Ascending aorta (tissue), 2 donors: ENCODE measurements around the gene HIBCH. TPM values are rescaled to one million over a fixed set of nuclear protein-coding genes. Genes with fewer than 3 reads are reported as not detected.

Source experiments
- DNase-seq, 2 donors: peaks; one replicate each; pipeline ENCODE4 v3.0.0-alpha.2; 2019; ENCODE audit warnings: low spot score in 2 of 2
- H3K27ac ChIP-seq, 2 donors: fragments of 200-600 bp; sonication (generic); one replicate each; pipeline ENCODE4 v1.5.1; 2016 to 2017; ENCODE audit warnings: mild to moderate bottlenecking in 1 of 2
- H3K27me3 ChIP-seq: fragments of 200-600 bp; sonication (generic); one replicate; pipeline ENCODE4 v1.5.1; 2017
- H3K36me3 ChIP-seq, 2 donors: fragments of 200-600 bp; sonication (generic); one replicate each; pipeline ENCODE4 v1.5.1; 2016
- H3K4me1 ChIP-seq, 2 donors: fragments of 200-600 bp; sonication (generic); one replicate each; pipeline ENCODE4 v1.5.1; 2016 to 2017; ENCODE audit warnings: mild to moderate bottlenecking in 1 of 2
- H3K4me3 ChIP-seq, 2 donors: fragments of 200-600 bp; sonication (generic); one replicate each; pipeline ENCODE4 v1.5.1; 2016 to 2017; ENCODE audit warnings: mild to moderate bottlenecking in 1 of 2
- H3K9me3 ChIP-seq, 2 donors: fragments of 200-600 bp; sonication (generic); one replicate each; pipeline ENCODE4 v1.5.1; 2016
- CTCF ChIP-seq, 3 experiments: fragments of 200-600 bp in 2 of 3; fragments of 450-650 bp in 1 of 3; sonication (generic) in 2 of 3; IDR thresholded peaks; one replicate each; pipeline ENCODE4 v1.5.1; 2016 to 2019; ENCODE audit warnings: antibody characterized with exemption in 3 of 3, mild to moderate bottlenecking in 1 of 3, moderate library complexity in 1 of 3
- intact Hi-C: fragments of 100-400 bp; cut with DNase I; formaldehyde crosslinking; loops from one replicate; pipeline ENCODE4 v1.15.1; 2023
- total RNA-seq: library from RNA; depleted of rRNA; stranded (reverse); fragments of >200 nt; gene quantifications from one replicate; pipeline ENCODE4 v1.1.0, GENCODE V29; 2016

The HIBCH gene
- total RNA-seq, 1 donor from 2014 or later, result 3.7 TPM

- no peak overlapping the region for H3K4me3 ChIP-seq
Measured at GRCh38 chr2:190323406-190323805, 3.8 kb upstream of the HIBCH start.

GRCh38 chr2:190320696-190321095, 1.1 kb upstream of the HIBCH start:
- DNase-seq, result no peak
- Histone ChIP-seq H3K27me3 (no peaks in the 10 kb centered on the region), H3K4me3 (no peak overlapping the region), H3K4me1 (peaks cover 0 to 9% of the 10 kb centered on the region in 2 donors), H3K36me3 (no peaks in the 10 kb centered on the region), H3K27ac (peak overlapping the region; percentile 89 to 94), H3K9me3 (no peaks in the 10 kb centered on the region)
- TF ChIP-seq CTCF (IDR thresholded peaks at IDR 0.05), result no peak
- intact Hi-C loops, result no loop called here

More at GRCh38 chr2:190323406-190323805, 3.8 kb upstream of the HIBCH start:
- Histone ChIP-seq H3K4me1 (peaks cover 0 to 4% of the 10 kb centered on the region in 2 donors), H3K27me3 (no peaks in the 10 kb centered on the region), H3K36me3 (no peaks in the 10 kb centered on the region), H3K27ac (no peak overlapping the region), H3K9me3 (no peaks in the 10 kb centered on the region)
- intact Hi-C loops, result no loop called here
- no peak for DNase-seq
- TF ChIP-seq CTCF (IDR thresholded peaks at IDR 0.05), result no peak

- TF ChIP-seq CTCF (IDR thresholded peaks at IDR 0.05), result no peak
- Histone ChIP-seq H3K36me3 (no peaks in the 10 kb centered on the region), H3K27ac (peak overlapping the region; percentile 89 to 94), H3K27me3 (no peaks in the 10 kb centered on the region), H3K9me3 (no peaks in the 10 kb centered on the region), H3K4me3 (peak overlapping the region; percentile 84 to 88), H3K4me1 (peaks cover 0 to 18% of the 10 kb centered on the region in 2 donors)
- DNase-seq, result no peak
- intact Hi-C loops, result loop anchor here (1.0 to 10.0 kb wide), 4 partner anchors 24 to 696 kb away; partner anchors contain the start of genes INPP1 and STAT1
Measured at GRCh38 chr2:190318931-190319554, 583 bp downstream of the HIBCH start.

- H3K27me3 ChIP-seq, result no peaks in the 10 kb centered on the region
- no peaks in the 10 kb centered on the region for H3K9me3 ChIP-seq
- H3K4me1 ChIP-seq, result peaks cover 0 to 23% of the 10 kb centered on the region in 2 donors
- H3K36me3 ChIP-seq, result no peaks in the 10 kb centered on the region
- H3K4me3 ChIP-seq, result peak overlapping the region; percentile 84 to 88
- DNase-seq, result no peak
- H3K27ac ChIP-seq, result peak overlapping the region; percentile 89 to 94
- no peak for TF ChIP-seq CTCF (IDR thresholded peaks at IDR 0.05)
- intact Hi-C loops, result loop anchor here (5.0 to 10.0 kb wide), 3 partner anchors 54 to 696 kb away; partner anchors contain the start of gene STAT1
Measured at GRCh38 chr2:190318514-190318913, 1.1 kb downstream of the HIBCH start.

GRCh38 chr2:190315273-190315672, 4.4 kb downstream of the HIBCH start:
- Histone ChIP-seq H3K27me3 (no peaks in the 10 kb centered on the region), H3K27ac (peak overlapping the region; percentile 55 to 65), H3K4me3 (peak overlapping the region in 1 of 2 donors; percentile 88), H3K36me3 (peaks cover 0 to 15% of the 10 kb centered on the region in 2 donors), H3K4me1 (peaks cover 0 to 24% of the 10 kb centered on the region in 2 donors), H3K9me3 (no peaks in the 10 kb centered on the region)
- no peak for TF ChIP-seq CTCF (IDR thresholded peaks at IDR 0.05)
- DNase-seq, result no peak
- intact Hi-C loops, result loop anchor here (5.0 to 10.0 kb wide), 3 partner anchors 57 to 700 kb away; partner anchors contain the start of gene STAT1
